Skin epidermis (tissue), 12 donors: ENCODE results near the gene NPAT.
A peak's percentile ranks its signal among the peaks of the same experiment; 100 is the strongest.

ENCODE experiments used
- H3K27ac ChIP-seq, 21 experiments: fragments of 200-600 bp; sonication (generic) in 11 of 21; one replicate each; pipeline ENCODE4 v1.5.0; 2020; ENCODE audit warnings: mild to moderate bottlenecking in 3 of 21, inconsistent platforms in 2 of 21, moderate library complexity in 2 of 21
- H3K4me3 ChIP-seq, 7 experiments: fragments of 200-600 bp; sonication (generic) in 2 of 7; one replicate each; pipeline ENCODE4 v1.5.0; 2020; ENCODE audit warnings: inconsistent platforms in 2 of 7, mild to moderate bottlenecking in 2 of 7, moderate library complexity in 1 of 7

NPAT gene

GRCh38 chr11:108221371-108221770 lies 1.1 kb downstream of the NPAT start:
- peak overlapping the region; percentile 34 to 90 (median 70) for H3K4me3 ChIP-seq
- peak overlapping the region in 18 of 21 experiments; percentile 1 to 98 (median 93) for H3K27ac ChIP-seq

GRCh38 chr11:108220721-108221336 lies 1.6 kb downstream of the NPAT start:
- H3K4me3 ChIP-seq: peak overlapping the region; percentile 34 to 90 (median 70)
- H3K27ac ChIP-seq: peak overlapping the region in 11 of 21 experiments; percentile 44 to 98 (median 93)

GRCh38 chr11:108218912-108219783 lies 3.3 kb downstream of the NPAT start:
- Histone ChIP-seq H3K27ac (no peak overlapping the region), H3K4me3 (no peak overlapping the region)

GRCh38 chr11:108218455-108218854 lies 4.0 kb downstream of the NPAT start:
- no peak overlapping the region for H3K4me3 ChIP-seq
- no peak overlapping the region for H3K27ac ChIP-seq

DNA sequence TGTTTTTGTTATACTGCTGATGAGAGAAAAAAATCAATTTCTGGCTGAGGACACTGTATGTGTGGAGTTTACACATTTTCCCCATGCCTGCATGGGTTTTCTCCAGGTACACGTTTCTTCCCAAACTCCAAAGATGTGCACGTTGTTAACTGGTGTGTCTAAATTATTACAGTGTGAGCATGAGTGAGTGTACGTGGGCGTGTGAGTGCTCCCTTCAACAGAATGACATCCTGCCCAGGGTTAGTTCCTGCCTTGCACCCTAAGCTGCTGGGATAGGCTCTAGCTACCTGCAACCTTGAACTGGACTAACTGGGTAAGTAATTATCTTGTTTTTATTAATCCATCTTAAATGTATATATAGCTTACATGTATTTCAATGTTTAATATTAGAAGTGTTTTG lies 5.5 kb downstream of the NPAT start:
- Histone ChIP-seq H3K27ac (no peak overlapping the region), H3K4me3 (no peak overlapping the region)

GRCh38 chr11:108213784-108214183 lies 8.7 kb downstream of the NPAT start:
- no peak overlapping the region for H3K4me3 ChIP-seq
- H3K27ac ChIP-seq: no peak overlapping the region

DNA sequence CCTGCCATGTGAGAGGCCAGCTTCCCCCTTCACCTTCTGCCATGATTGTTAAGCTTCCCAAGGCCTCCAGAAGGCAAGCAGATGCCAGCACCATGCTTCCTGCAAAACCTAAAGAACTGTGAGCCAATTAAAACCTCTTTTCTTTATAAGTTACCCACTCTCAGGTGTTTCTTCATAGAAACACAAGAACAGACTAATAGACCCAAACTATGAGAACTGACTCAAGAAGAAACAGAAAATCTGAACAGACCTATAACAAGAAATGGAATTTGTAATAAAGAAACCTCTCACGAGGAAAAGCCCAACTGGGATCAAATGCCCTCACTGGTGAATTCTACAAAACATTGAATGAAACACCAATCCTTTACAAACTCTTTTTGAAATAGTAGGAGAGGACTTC lies 12.0 kb downstream of the NPAT start:
- H3K4me3 ChIP-seq: no peak overlapping the region
- H3K27ac ChIP-seq: no peak overlapping the region

GRCh38 chr11:108207683-108208060 lies 14.8 kb downstream of the NPAT start:
- H3K4me3 ChIP-seq: no peak overlapping the region
- no peak overlapping the region for H3K27ac ChIP-seq

GRCh38 chr11:108206969-108207682 lies 15.3 kb downstream of the NPAT start:
- H3K27ac ChIP-seq: no peak overlapping the region

GRCh38 chr11:108206171-108206570 lies 16.3 kb downstream of the NPAT start:
- H3K4me3 ChIP-seq: no peak overlapping the region
- no peak overlapping the region for H3K27ac ChIP-seq

More at GRCh38 chr11:108206969-108207682, 15.3 kb downstream of the NPAT start:
- H3K4me3 ChIP-seq: no peak overlapping the region

- no peak overlapping the region for H3K4me3 ChIP-seq
- no peak overlapping the region for H3K27ac ChIP-seq
These were observed 17.4 kb downstream of the NPAT start for GRCh38 chr11:108204929-108205499.

DNA sequence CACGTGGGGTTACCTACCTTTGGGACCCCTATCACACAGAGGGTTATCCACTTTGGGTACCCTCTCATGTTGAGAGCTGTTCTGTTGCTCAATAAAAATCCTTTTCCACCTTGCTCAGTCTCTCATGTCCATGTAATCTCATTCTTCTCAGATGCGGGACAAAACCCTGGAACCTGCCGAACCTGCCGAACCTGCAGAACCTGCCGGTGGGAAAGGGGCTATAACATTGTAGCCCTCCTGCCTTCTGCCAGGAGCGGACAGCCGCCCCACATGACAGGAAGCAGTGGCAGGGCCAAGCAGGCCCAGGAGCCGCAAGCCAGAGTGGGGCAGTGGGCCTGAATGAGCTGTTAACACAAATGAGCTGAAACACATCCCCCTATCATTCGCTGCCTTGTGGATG lies 18.1 kb downstream of the NPAT start:
- Histone ChIP-seq H3K27ac (no peak overlapping the region), H3K4me3 (no peak overlapping the region)

GRCh38 chr11:108203075-108203474 lies 19.4 kb downstream of the NPAT start:
- H3K4me3 ChIP-seq: no peak overlapping the region
- H3K27ac ChIP-seq: no peak overlapping the region

GRCh38 chr11:108199446-108200321 lies 22.8 kb downstream of the NPAT start:
- Histone ChIP-seq H3K27ac (peak overlapping the region in 4 of 21 experiments; percentile 13 to 51 (median 28)), H3K4me3 (no peak overlapping the region)

DNA sequence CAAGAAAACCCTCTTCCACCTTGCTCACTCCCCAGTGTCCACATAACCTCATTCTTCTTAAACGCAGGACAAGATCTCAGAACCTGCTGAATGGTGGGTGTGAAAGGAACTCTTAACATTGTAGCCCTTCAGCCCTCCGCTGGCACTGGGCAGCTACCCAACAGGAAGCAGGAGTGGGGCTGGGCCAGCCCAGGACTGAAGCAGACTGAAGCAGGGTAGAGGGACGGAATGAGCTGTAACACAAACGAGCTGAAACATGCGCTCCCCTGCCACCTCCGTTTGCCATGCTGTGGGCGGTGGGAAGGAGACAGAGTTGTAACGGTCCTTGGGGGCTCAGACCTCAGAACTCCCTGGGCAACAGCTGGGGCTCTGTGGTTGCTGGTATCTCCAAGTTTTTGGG lies 23.6 kb downstream of the NPAT start:
- H3K27ac ChIP-seq: no peak overlapping the region

DNA sequence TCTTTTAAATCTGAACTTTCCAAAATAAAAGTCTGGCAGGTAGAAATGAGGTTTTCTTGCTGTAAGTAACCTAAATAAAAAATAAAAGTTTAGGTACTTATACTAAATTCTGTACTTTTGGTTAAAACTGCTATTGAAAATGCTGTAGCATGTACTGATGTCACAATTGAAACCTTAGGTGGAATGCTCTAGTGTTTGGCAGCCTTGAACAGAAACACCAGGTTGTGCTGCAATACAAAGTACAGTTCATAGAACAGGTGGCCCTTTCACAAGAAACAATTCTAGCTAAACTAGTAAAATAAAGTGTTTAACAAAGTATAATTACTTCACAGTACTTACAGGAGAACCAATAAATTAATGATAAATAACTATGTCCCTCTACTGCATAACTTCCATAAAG lies 25.1 kb downstream of the NPAT start:
- H3K4me3 ChIP-seq: no peak overlapping the region
- no peak overlapping the region for H3K27ac ChIP-seq

More for the DNA sequence above, 23.6 kb downstream of the NPAT start:
- H3K4me3 ChIP-seq: no peak overlapping the region

GRCh38 chr11:108196901-108197300 lies 25.5 kb downstream of the NPAT start:
- Histone ChIP-seq H3K27ac (no peak overlapping the region), H3K4me3 (no peak overlapping the region)

GRCh38 chr11:108193725-108194124 lies 28.7 kb downstream of the NPAT start:
- Histone ChIP-seq H3K27ac (no peak overlapping the region), H3K4me3 (no peak overlapping the region)

DNA sequence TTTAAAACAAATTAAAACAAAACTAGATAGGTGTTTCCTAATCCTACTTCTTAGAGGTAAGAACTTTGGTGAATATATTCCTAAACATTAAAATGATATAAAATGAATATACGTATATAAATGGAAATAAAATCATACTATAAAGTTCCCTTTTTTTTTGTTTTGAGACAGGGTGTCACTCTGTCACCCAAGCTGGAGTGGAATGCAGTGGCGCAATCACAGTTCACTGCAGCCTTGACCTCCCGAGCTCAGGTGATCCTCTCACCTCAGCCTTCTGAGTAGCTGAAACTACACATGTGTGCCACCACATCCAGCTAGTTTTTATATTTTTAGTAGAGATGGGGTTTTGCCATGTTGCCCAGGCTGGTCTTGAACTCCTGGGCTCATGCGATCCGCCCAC lies 44.9 kb downstream of the NPAT start:
- H3K4me3 ChIP-seq: no peak overlapping the region
- H3K27ac ChIP-seq: no peak overlapping the region
